Measurements from ENCODE around the gene FSCN2.

Gene FSCN2

GRCh38 chr17:81586096-81586495, 57.9 kb downstream of the FSCN2 start:
- TF ChIP-seq ESRRG (CRISPR knock-in tag; IDR thresholded peaks at IDR 0.05) (no peak), ZC3H10 (CRISPR knock-in tag; IDR thresholded peaks at IDR 0.05) (no peak), ISL1 (CRISPR knock-in tag; IDR thresholded peaks at IDR 0.05) (no peak), CSRNP3 (CRISPR knock-in tag; IDR thresholded peaks at IDR 0.05) (no peak), PPARA (CRISPR knock-in tag; IDR thresholded peaks at IDR 0.05; ENCODE audit: borderline replicate concordance) (no peak), TOX (CRISPR knock-in tag; IDR thresholded peaks at IDR 0.05; ENCODE audit: borderline replicate concordance) (no peak), ARNTL (CRISPR knock-in tag; IDR thresholded peaks at IDR 0.05; ENCODE audit: borderline replicate concordance, low read depth) (no peak), ZFP3 (CRISPR knock-in tag; IDR thresholded peaks at IDR 0.05) (no peak), SNAI2 (CRISPR knock-in tag; IDR thresholded peaks at IDR 0.05) (no peak), PATZ1 (CRISPR knock-in tag; IDR thresholded peaks at IDR 0.05; ENCODE audit: borderline replicate concordance) (no peak), ZNF8 (CRISPR knock-in tag; IDR thresholded peaks at IDR 0.05) (no peak), GLIS3 (CRISPR knock-in tag; IDR thresholded peaks at IDR 0.05) (no peak), RARB (CRISPR knock-in tag; IDR thresholded peaks at IDR 0.05) (no peak), ZNF565 (CRISPR knock-in tag; conservative IDR thresholded peaks at IDR 0.05; ENCODE audit: low read depth) (no peak), OSR1 (CRISPR knock-in tag; IDR thresholded peaks at IDR 0.05) (no peak), ZFP30 (CRISPR knock-in tag; IDR thresholded peaks at IDR 0.05) (no peak), ZNF70 (CRISPR knock-in tag; IDR thresholded peaks at IDR 0.05) (no peak)
- no peak for ATAC-seq
